ENCODE measurements around the gene PSMC3IP. TPM values are rescaled to one million over a fixed set of nuclear protein-coding genes. Genes with fewer than 3 reads are reported as not detected.
"Not testable (repeated sequence)": the region's sequence is repeated elsewhere in the genome, so short reads cannot be mapped to it uniquely, and the experiment has no call there.

PSMC3IP gene
- polyA plus RNA-seq, 1 experiment = 3.4 TPM

- ChIA-PET CTCF (interaction anchor here (1.7 kb wide), 1 partner anchor 63 kb away, joined by 6 read pairs; no protein-coding TSS in a partner anchor), POLR2A (no interaction called here)
- Histone ChIP-seq H3K27me3 (ENCODE audit: control insufficient read depth, insufficient read depth, low read length) (no peaks in the 10 kb centered on the region), H3K4me3 (ENCODE audit: low read depth, low read length) (no peak overlapping the region), H3K36me3 (ENCODE audit: control insufficient read depth, insufficient read depth, low read length) (peaks cover 11% of the 10 kb centered on the region)
- DNase-seq (ENCODE audit: low read depth) = no peak
- TF ChIP-seq CTCF (IDR thresholded peaks at IDR 0.05; ENCODE audit: insufficient read depth, low read depth, low read length) = no peak
These were observed 40.5 kb upstream of the PSMC3IP start for GRCh38 chr17:42617956-42618431.

GRCh38 chr17:42613699-42614295, 36.3 kb upstream of the PSMC3IP start:
- ChIA-PET CTCF (interaction anchor here (1.5 kb wide), 1 partner anchor 65 kb away, joined by 3 read pairs; no protein-coding TSS in a partner anchor), POLR2A (no interaction called here)
- DNase-seq (ENCODE audit: low read depth) = no peak
- Histone ChIP-seq H3K36me3 (ENCODE audit: control insufficient read depth, insufficient read depth, low read length) (peaks cover 20% of the 10 kb centered on the region), H3K4me3 (ENCODE audit: low read depth, low read length) (no peak overlapping the region), H3K27me3 (ENCODE audit: control insufficient read depth, insufficient read depth, low read length) (no peaks in the 10 kb centered on the region)
- no peak for TF ChIP-seq CTCF (IDR thresholded peaks at IDR 0.05; ENCODE audit: insufficient read depth, low read depth, low read length)

GRCh38 chr17:42612013-42612412, 34.5 kb upstream of the PSMC3IP start:
- peaks cover 20% of the 10 kb centered on the region for H3K36me3 ChIP-seq (ENCODE audit: control insufficient read depth, insufficient read depth, low read length)
- ChIA-PET POLR2A (no interaction called here), CTCF (no interaction called here)
- H3K4me3 ChIP-seq (ENCODE audit: low read depth, low read length) = no peak overlapping the region
- no peaks in the 10 kb centered on the region for H3K27me3 ChIP-seq (ENCODE audit: control insufficient read depth, insufficient read depth, low read length)
- no peak for DNase-seq (ENCODE audit: low read depth)
- TF ChIP-seq CTCF (IDR thresholded peaks at IDR 0.05; ENCODE audit: insufficient read depth, low read depth, low read length) = no peak

GRCh38 chr17:42609814-42610801, 32.6 kb upstream of the PSMC3IP start:
- H3K36me3 ChIP-seq (ENCODE audit: control insufficient read depth, insufficient read depth, low read length) = peaks cover 18% of the 10 kb centered on the region
- DNase-seq (ENCODE audit: low read depth); H3K27me3 ChIP-seq (ENCODE audit: control insufficient read depth, insufficient read depth, low read length): not testable (repeated sequence)
- CTCF ChIA-PET = interaction anchor here (1.0 to 3.4 kb wide), 3 partner anchors 12 to 70 kb away, joined by 3 to 16 read pairs (median 8); no protein-coding TSS in a partner anchor
- POLR2A ChIA-PET = interaction anchor here (0.6 kb wide), 2 partner anchors 42 to 125 kb away, joined by 3 read pairs; no protein-coding TSS in a partner anchor
- peak overlapping the region; percentile 68 for H3K4me3 ChIP-seq (ENCODE audit: low read depth, low read length)

GRCh38 chr17:42609182-42609813, 31.8 kb upstream of the PSMC3IP start, which contains the start of the genes RETREG3 and TUBG1:
Gene RETREG3 (minus strand): TSS chr17:42609374. CDS start chr17:42609324, 50 bp downstream.
Gene TUBG1 (plus strand): TSS chr17:42609683. CDS start chr17:42609738, 55 bp downstream.
- DNase-seq (ENCODE audit: low read depth) = peak; percentile 97
- ChIA-PET CTCF (interaction anchor here (0.6 to 3.4 kb wide), 7 partner anchors 13 to 206 kb away, joined by 3 to 16 read pairs (median 4); no protein-coding TSS in a partner anchor), POLR2A (interaction anchor here (0.6 kb wide), 1 partner anchor 41 kb away, joined by 3 read pairs; no protein-coding TSS in a partner anchor)
- H3K36me3 ChIP-seq (ENCODE audit: control insufficient read depth, insufficient read depth, low read length) = peaks cover 14% of the 10 kb centered on the region
- TF ChIP-seq CTCF (IDR thresholded peaks at IDR 0.05; ENCODE audit: insufficient read depth, low read depth, low read length) = peak; percentile 55
- H3K4me3 ChIP-seq (ENCODE audit: low read depth, low read length) = peak within 1 kb of the TSS; percentile 69
- no peaks in the 10 kb centered on the region for H3K27me3 ChIP-seq (ENCODE audit: control insufficient read depth, insufficient read depth, low read length)

Data from BJ (cell line).